ENCODE measurements around the gene TUBAL3. TPM values are rescaled to one million over a fixed set of nuclear protein-coding genes. Genes with fewer than 3 reads are reported as not detected.

The TUBAL3 gene
- total and polyA plus RNA-seq, 4 donors, result 0.75 TPM; not detected in 3

GRCh38 chr10:5369362-5370158, 35.1 kb downstream of the TUBAL3 start:
- WGBS, result 79% methylated on average over 16 of the region's 16 CpGs
- Histone ChIP-seq H3K27ac (ENCODE audit: low read depth in 1 of 2, low read length in 2 of 2) (no peak overlapping the region), H3K27me3 (ENCODE audit: control insufficient read depth in 4 of 4, insufficient read depth in 4 of 4, low read length in 3 of 4) (peaks cover 0 to 3% (median 0%) of the 10 kb centered on the region in 4 donors), H3K9me3 (ENCODE audit: control insufficient read depth in 4 of 4, low read length in 3 of 4) (no peaks in the 10 kb centered on the region), H3K36me3 (ENCODE audit: control insufficient read depth in 4 of 4, insufficient read depth in 3 of 4, low read depth in 1 of 4, low read length in 3 of 4) (no peaks in the 10 kb centered on the region), H3K4me1 (ENCODE audit: control insufficient read depth in 4 of 4, insufficient read depth in 4 of 4, low read length in 3 of 4) (no peaks in the 10 kb centered on the region), H3K9ac (ENCODE audit: low read depth in 1 of 2, low read length in 2 of 2) (no peak overlapping the region), H3K4me3 (ENCODE audit: low read depth in 1 of 3, low read length in 3 of 3) (no peak overlapping the region)
- no peak for TF ChIP-seq RXRA (IDR thresholded peaks at IDR 0.05)
- no peak for TF ChIP-seq TAF1 (conservative IDR thresholded peaks at IDR 0.05)
- TF ChIP-seq RAD21 (IDR thresholded peaks at IDR 0.05), result no peak
- no peak for TF ChIP-seq NR2F2 (IDR thresholded peaks at IDR 0.05)
- no peak for TF ChIP-seq FOXA2 (IDR thresholded peaks at IDR 0.05)
- no peak for TF ChIP-seq EGR1 (IDR thresholded peaks at IDR 0.05; ENCODE audit: low read depth in 2 of 2)
- TF ChIP-seq CTCF (IDR thresholded peaks at IDR 0.05; ENCODE audit: low read depth, low read length, missing input control), result no peak
- no peak for TF ChIP-seq GABPA (IDR thresholded peaks at IDR 0.05 in 1 of 2, conservative IDR thresholded peaks at IDR 0.05 in 1 of 2)
- TF ChIP-seq, protein P1, sequence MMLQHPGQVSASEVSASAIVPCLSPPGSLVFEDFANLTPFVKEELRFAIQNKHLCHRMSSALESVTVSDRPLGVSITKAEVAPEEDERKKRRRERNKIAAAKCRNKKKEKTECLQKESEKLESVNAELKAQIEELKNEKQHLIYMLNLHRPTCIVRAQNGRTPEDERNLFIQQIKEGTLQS (IDR thresholded peaks at IDR 0.05), result no peak
- no peak for TF ChIP-seq HNF4G (IDR thresholded peaks at IDR 0.05)
- no peak for TF ChIP-seq SP1 (IDR thresholded peaks at IDR 0.05)
- TF ChIP-seq, protein P2, sequence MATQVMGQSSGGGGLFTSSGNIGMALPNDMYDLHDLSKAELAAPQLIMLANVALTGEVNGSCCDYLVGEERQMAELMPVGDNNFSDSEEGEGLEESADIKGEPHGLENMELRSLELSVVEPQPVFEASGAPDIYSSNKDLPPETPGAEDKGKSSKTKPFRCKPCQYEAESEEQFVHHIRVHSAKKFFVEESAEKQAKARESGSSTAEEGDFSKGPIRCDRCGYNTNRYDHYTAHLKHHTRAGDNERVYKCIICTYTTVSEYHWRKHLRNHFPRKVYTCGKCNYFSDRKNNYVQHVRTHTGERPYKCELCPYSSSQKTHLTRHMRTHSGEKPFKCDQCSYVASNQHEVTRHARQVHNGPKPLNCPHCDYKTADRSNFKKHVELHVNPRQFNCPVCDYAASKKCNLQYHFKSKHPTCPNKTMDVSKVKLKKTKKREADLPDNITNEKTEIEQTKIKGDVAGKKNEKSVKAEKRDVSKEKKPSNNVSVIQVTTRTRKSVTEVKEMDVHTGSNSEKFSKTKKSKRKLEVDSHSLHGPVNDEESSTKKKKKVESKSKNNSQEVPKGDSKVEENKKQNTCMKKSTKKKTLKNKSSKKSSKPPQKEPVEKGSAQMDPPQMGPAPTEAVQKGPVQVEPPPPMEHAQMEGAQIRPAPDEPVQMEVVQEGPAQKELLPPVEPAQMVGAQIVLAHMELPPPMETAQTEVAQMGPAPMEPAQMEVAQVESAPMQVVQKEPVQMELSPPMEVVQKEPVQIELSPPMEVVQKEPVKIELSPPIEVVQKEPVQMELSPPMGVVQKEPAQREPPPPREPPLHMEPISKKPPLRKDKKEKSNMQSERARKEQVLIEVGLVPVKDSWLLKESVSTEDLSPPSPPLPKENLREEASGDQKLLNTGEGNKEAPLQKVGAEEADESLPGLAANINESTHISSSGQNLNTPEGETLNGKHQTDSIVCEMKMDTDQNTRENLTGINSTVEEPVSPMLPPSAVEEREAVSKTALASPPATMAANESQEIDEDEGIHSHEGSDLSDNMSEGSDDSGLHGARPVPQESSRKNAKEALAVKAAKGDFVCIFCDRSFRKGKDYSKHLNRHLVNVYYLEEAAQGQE (IDR thresholded peaks at IDR 0.05), result no peak
- no peak for DNase-seq (ENCODE audit: low spot score)

GRCh38 chr10:5365928-5366327, 38.7 kb downstream of the TUBAL3 start:
- peaks cover 0 to 4% (median 1%) of the 10 kb centered on the region in 4 donors for H3K27me3 ChIP-seq (ENCODE audit: control insufficient read depth in 4 of 4, insufficient read depth in 4 of 4, low read length in 3 of 4)
- H3K4me1 ChIP-seq (ENCODE audit: control insufficient read depth in 4 of 4, insufficient read depth in 4 of 4, low read length in 3 of 4), result no peaks in the 10 kb centered on the region
- no peak for DNase-seq (ENCODE audit: low spot score)
- H3K36me3 ChIP-seq (ENCODE audit: control insufficient read depth in 4 of 4, insufficient read depth in 3 of 4, low read depth in 1 of 4, low read length in 3 of 4), result no peaks in the 10 kb centered on the region
- 13% methylated on average over 5 of the region's 5 CpGs for WGBS
- no peak overlapping the region for H3K4me3 ChIP-seq (ENCODE audit: low read depth in 1 of 3, low read length in 3 of 3)
- H3K27ac ChIP-seq (ENCODE audit: low read depth in 1 of 2, low read length in 2 of 2), result no peak overlapping the region
- no peak overlapping the region for H3K9ac ChIP-seq (ENCODE audit: low read depth in 1 of 2, low read length in 2 of 2)
- H3K9me3 ChIP-seq (ENCODE audit: control insufficient read depth in 4 of 4, low read length in 3 of 4), result no peaks in the 10 kb centered on the region
- TF ChIP-seq, protein P3, sequence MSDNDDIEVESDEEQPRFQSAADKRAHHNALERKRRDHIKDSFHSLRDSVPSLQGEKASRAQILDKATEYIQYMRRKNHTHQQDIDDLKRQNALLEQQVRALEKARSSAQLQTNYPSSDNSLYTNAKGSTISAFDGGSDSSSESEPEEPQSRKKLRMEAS (IDR thresholded peaks at IDR 0.05), result no peak
- no peak for TF ChIP-seq HNF4A (conservative IDR thresholded peaks at IDR 0.05)
- TF ChIP-seq CTCF (IDR thresholded peaks at IDR 0.05; ENCODE audit: low read depth, low read length, missing input control), result no peak
- TF ChIP-seq GABPA (IDR thresholded peaks at IDR 0.05 in 1 of 2, conservative IDR thresholded peaks at IDR 0.05 in 1 of 2), result no peak
- TF ChIP-seq JUND (IDR thresholded peaks at IDR 0.05), result no peak
- no peak for TF ChIP-seq NR2F2 (IDR thresholded peaks at IDR 0.05)
- no peak for TF ChIP-seq RXRA (IDR thresholded peaks at IDR 0.05)
- no peak for TF ChIP-seq FOXA2 (IDR thresholded peaks at IDR 0.05)
- TF ChIP-seq, protein P4, sequence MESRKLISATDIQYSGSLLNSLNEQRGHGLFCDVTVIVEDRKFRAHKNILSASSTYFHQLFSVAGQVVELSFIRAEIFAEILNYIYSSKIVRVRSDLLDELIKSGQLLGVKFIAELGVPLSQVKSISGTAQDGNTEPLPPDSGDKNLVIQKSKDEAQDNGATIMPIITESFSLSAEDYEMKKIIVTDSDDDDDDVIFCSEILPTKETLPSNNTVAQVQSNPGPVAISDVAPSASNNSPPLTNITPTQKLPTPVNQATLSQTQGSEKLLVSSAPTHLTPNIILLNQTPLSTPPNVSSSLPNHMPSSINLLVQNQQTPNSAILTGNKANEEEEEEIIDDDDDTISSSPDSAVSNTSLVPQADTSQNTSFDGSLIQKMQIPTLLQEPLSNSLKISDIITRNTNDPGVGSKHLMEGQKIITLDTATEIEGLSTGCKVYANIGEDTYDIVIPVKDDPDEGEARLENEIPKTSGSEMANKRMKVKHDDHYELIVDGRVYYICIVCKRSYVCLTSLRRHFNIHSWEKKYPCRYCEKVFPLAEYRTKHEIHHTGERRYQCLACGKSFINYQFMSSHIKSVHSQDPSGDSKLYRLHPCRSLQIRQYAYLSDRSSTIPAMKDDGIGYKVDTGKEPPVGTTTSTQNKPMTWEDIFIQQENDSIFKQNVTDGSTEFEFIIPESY (IDR thresholded peaks at IDR 0.05), result no peak
- no peak for TF ChIP-seq EGR1 (IDR thresholded peaks at IDR 0.05; ENCODE audit: low read depth in 2 of 2)
- TF ChIP-seq HNF4G (IDR thresholded peaks at IDR 0.05), result no peak
- TF ChIP-seq FOXA1 (IDR thresholded peaks at IDR 0.05), result no peak
- TF ChIP-seq SP1 (IDR thresholded peaks at IDR 0.05), result no peak
- TF ChIP-seq TAF1 (conservative IDR thresholded peaks at IDR 0.05), result no peak
